ENCODE measurements around the gene TRABD2A.

GRCh38 chr2:84900971-84901370 is 20.1 kb upstream of the TRABD2A start:
- no peak for TF ChIP-seq POLR2A (IDR thresholded peaks at IDR 0.05)
- TF ChIP-seq, protein P1, sequence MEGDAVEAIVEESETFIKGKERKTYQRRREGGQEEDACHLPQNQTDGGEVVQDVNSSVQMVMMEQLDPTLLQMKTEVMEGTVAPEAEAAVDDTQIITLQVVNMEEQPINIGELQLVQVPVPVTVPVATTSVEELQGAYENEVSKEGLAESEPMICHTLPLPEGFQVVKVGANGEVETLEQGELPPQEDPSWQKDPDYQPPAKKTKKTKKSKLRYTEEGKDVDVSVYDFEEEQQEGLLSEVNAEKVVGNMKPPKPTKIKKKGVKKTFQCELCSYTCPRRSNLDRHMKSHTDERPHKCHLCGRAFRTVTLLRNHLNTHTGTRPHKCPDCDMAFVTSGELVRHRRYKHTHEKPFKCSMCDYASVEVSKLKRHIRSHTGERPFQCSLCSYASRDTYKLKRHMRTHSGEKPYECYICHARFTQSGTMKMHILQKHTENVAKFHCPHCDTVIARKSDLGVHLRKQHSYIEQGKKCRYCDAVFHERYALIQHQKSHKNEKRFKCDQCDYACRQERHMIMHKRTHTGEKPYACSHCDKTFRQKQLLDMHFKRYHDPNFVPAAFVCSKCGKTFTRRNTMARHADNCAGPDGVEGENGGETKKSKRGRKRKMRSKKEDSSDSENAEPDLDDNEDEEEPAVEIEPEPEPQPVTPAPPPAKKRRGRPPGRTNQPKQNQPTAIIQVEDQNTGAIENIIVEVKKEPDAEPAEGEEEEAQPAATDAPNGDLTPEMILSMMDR (IDR thresholded peaks at IDR 0.05): no peak
- TF ChIP-seq POLR2AphosphoS5 (IDR thresholded peaks at IDR 0.05): no peak

Data from prostate gland (tissue), 2 donors.